Measurements from ENCODE around the gene GABRG2.
"Not testable (repeated sequence)": the region's sequence is repeated elsewhere in the genome, so short reads cannot be mapped to it uniquely, and the experiment has no call there.

GABRG2 gene

GRCh38 chr5:162067655-162068411 is at the start of gene GABRG2:
Gene GABRG2 (plus strand): TSS chr5:162067773. CDS start chr5:162068000, 227 bp downstream.
- DNase-seq (ENCODE audit: low read depth) = no peak

DNA sequence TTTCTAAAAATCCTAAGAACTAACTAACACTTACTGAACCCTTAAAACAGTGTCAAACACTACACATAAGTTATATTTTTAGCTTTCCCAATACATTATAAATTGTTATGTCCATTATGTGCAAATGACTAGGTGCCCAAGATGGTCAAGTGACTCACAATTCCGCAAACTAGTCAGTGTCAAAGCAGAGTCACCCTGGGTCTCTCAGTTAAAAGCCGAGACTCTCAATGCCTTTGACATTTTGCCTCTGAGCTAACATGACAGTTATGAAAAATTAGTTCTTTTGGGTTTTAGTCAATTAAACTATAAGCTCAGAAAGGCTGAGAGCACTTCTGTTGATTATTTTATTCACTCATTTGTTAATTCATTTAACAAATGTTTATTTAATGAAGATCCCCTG is 42.3 kb upstream of the GABRG2 start:
- no peak for DNase-seq (ENCODE audit: low read depth)

DNA sequence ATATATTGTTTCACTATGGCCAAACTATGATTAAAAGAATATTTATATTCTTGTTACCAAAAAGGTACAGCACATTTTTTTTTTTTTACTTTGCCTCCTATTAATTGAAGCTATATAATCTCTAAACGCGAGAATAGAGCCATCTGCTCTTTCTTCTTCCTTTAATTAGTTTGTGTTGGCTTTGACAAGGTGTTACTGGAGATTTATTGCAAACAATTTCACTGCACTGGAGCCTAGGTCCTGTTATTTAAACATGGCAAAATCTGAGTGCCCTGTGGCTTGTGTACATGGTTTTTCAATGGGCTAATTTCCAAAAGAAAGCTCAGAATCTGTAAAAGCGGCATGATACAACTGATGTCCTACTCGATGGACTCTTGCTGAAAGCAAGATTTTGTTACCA is 40.8 kb upstream of the GABRG2 start:
- no peak for DNase-seq (ENCODE audit: low read depth)

GRCh38 chr5:162037431-162037830 is 30.1 kb upstream of the GABRG2 start:
- DNase-seq (ENCODE audit: low read depth) = no peak

GRCh38 chr5:162047279-162047678 is 20.3 kb upstream of the GABRG2 start:
- DNase-seq (ENCODE audit: low read depth) = no peak

GRCh38 chr5:162052676-162053075 is 14.9 kb upstream of the GABRG2 start:
- DNase-seq (ENCODE audit: low read depth) = no peak

GRCh38 chr5:162055095-162055494 is 12.5 kb upstream of the GABRG2 start:
- not testable (repeated sequence) for DNase-seq (ENCODE audit: low read depth)

DNA sequence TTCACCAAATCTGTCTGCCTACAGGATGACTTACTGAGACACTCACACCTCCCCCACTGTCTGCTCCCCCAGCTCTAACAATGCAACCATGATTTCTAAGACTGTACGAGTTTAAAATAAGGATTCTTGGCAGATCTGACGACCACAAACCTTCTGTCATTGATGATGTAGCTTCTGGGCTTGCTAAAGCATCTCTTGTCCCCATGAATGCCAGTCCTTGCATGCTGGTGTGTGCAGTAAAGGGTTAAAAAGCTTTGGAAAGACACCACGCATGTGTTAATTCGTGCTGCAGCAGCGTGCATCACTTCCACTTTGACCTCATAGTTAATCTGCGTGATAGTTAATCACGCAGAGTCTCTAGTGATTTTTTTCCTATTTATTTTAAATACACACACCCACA is 411 bp upstream of the GABRG2 start:
- DNase-seq (ENCODE audit: low read depth) = no peak

- DNase-seq (ENCODE audit: low read depth) = no peak
Measured at GRCh38 chr5:162068412-162068811, 839 bp downstream of the GABRG2 start.

DNA sequence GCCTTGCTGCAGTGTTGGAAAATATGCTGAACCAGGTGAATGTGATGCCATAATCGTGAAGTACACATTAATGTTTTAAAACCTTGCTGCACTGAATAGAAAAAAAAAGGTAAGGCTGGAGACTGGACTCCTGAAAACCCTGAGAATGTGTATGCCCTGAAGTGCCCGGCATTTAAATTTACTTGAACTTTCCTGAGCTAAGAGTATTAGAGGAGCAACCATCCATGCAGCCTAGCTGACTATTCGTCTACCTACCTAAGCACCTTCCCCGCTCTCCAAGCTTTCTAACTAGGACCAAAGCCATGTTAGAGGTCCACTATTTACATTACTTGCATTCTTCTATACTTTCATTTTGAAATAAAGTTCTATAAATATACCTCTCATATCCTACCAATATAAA is 1.4 kb downstream of the GABRG2 start:
- no peak for DNase-seq (ENCODE audit: low read depth)

- no peak for DNase-seq (ENCODE audit: low read depth)
Measured at GRCh38 chr5:162078805-162079204, 11.2 kb downstream of the GABRG2 start.

GRCh38 chr5:162091336-162091735 is 23.8 kb downstream of the GABRG2 start:
- no peak for DNase-seq (ENCODE audit: low read depth)

DNA sequence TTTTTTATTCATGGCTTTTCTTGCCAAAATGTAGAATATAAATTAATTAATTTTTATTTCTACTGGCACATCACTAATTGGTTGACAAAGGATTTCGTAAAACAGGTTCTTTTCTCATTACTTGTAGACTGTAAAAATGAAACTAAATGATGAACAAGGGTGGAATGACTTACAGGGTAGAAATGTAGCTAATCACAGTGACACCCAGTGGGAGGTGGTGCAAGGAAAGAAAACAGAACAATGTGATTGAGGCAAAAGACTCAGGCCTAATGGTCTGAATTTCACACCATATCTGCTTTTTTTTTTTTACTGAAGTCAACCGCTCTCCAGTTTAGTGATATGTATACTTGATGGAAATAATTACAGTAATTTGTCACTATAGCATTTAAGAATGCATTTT is 28.9 kb downstream of the GABRG2 start:
- DNase-seq (ENCODE audit: low read depth) = no peak

DNA sequence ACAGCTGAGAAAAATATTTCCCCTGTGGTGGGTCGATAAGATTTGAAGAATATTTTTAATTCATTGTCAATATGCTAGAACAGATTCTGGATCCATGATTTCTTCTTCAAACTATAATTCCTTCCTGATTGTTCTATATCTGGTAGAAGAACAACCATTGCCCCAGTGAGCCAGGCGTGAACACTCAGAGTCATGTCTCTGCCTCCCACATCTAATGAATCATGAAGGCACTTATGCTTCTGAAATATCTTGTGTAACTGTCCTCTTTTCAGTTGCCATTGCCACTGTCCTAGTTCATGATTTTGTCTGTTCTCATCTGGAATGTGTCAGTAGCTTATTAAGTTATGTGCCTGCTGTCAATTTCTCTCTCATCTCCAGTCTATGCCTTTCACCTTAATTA is 40.0 kb downstream of the GABRG2 start:
- DNase-seq (ENCODE audit: low read depth) = no peak

- no peak for DNase-seq (ENCODE audit: low read depth)
Measured at GRCh38 chr5:162119801-162120200, 52.2 kb downstream of the GABRG2 start.

- DNase-seq (ENCODE audit: low read depth) = no peak
Measured at GRCh38 chr5:162128117-162128516, 60.5 kb downstream of the GABRG2 start.

DNA sequence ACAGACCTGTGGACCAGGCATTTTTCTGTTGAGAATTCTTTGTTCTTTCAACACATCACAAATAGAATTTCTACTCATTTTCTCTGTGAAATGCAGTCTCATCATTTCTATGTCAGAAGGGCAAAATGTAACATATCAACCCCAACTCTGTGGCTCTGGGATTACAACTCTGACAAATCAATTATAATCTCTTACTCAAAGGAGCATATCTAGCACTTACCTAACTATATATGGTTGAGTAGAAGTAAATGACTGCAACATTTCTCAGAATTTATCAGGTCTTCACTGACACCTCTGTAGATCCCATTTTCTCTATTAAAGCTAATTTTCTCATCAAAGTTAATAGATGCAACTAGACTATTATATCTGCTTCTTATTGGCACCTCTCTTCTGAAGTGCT is 64.8 kb downstream of the GABRG2 start:
- no peak for DNase-seq (ENCODE audit: low read depth)

DNA sequence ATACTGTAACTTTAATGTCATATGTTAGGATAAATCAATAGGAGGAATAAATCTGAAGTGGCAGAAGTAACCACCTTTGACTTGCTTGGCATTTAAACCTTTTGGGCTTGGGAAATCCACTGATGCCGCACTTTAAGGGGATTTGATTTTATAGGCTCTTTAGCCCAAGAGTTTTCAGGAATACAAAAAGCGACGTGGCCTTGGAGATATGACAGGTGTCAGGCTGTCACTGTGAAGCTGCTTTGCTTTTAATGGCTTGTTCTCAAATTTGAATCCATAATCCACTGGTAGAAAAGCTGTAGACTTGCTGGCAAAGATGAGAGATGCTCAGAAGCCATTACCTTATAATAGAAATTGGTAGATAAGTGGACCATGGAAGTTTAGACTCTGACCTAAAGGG is 71.6 kb downstream of the GABRG2 start:
- no peak for DNase-seq (ENCODE audit: low read depth)

- no peak for DNase-seq (ENCODE audit: low read depth)
Measured at GRCh38 chr5:162154242-162154641, 86.7 kb downstream of the GABRG2 start.

DNA sequence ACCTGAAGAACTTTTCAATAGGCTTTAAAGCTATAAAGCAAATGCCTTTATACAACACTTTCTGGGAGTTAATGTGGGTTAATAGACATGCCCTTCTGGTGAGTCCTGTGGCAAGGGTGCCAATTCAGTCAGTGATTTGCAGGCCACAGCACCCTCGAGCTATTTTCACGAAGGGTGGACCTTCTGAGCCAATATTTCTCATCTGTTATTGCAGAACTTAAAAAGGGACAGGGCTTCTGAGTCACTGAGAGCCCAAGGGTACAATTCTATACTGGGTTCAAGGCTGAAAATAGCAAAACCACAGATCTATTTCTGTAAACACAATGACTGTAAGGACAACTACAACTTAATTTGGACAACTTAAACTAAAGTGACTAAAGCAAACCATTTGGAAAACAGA is 92.8 kb downstream of the GABRG2 start:
- no peak for DNase-seq (ENCODE audit: low read depth)

- no peak for DNase-seq (ENCODE audit: low read depth)
Measured at GRCh38 chr5:162163663-162164062, 96.1 kb downstream of the GABRG2 start.

GRCh38 chr5:162174358-162174974 is 106.9 kb downstream of the GABRG2 start:
- DNase-seq (ENCODE audit: low read depth) = no peak

DNA sequence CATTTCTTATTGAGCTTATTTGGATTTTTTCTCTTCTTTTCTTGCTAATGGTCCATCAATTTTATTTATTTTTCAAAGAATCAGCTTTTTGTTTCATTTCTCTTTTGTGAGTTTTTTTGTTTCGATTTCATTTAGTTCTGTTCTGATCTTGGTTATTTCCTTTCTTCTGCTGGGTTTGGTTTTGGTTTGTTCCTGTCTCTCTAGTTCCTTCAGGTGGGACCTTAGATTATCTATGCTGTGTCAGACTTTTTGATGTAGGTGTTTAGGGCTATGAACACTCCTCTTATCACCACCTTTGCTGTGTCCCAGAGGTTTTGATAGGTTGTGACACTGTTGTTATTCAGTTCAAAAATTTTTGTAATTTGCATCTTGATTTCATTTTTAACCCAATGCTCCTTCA is 119.8 kb downstream of the GABRG2 start:
- no peak for DNase-seq (ENCODE audit: low read depth)

DNA sequence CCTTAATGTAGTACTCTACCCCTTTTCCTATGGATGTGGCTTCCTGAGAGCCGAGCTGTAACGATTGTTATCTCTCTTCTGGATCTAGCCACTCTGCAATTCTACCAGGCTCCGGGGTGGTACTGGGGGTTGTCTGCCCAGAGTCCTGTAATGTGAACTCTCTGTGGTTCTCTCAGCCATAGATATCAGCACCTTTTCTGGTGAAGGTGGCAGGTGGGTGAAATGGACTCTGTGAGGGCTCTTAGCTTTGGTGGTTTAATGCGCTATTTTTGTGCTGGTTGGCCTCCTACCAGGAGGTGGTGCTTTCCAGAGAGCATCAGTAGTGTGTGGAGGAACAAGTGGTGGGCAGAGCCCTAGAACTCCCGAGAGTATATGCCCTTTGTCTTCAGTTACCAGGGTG is 122.1 kb downstream of the GABRG2 start:
- DNase-seq (ENCODE audit: low read depth) = no peak

Measured in fibroblast of the conjunctiva (primary cell).